Measurements from ENCODE around the gene FKBP3. TPM values are rescaled to one million over a fixed set of nuclear protein-coding genes. Genes with fewer than 3 reads are reported as not detected.

Gene FKBP3
- total and polyA plus RNA-seq, 2 of the 8 experiments (the other 6 are each of a cell fraction or from before 2014, with no cell fraction given), result 36.0 to 149 TPM

DNA sequence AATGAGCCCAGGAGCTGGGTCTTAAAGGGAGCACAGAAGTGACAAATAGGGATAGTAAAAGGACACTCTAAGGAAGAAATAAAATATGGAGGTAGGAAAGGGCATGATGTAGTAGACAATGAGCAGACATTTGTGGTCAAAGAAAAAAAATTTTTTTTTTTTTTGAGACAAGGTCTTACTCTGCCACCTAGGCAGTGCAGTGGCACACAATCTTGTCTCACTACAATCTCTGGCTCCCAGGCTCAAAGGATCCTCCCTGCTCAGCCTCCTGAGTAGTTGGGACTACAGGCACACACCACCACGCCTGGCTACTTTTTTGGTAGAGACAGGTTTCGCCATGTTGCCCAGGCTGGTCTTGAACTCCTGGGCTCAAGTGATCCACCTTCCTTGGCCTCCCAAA, 8.5 kb downstream of the FKBP3 start (continued):
- TF ChIP-seq CHD7 (IDR thresholded peaks at IDR 0.05; ENCODE audit: insufficient replicate concordance, low read length) (no peak), GABPA (IDR thresholded peaks at IDR 0.05; ENCODE audit: borderline replicate concordance, insufficient read depth, low read length) (no peak), CBX5 (IDR thresholded peaks at IDR 0.05; ENCODE audit: low read depth, low read length) (no peak), KDM4A (IDR thresholded peaks at IDR 0.05; ENCODE audit: low read depth, low read length, severe bottlenecking) (no peak), SP1 (IDR thresholded peaks at IDR 0.05; ENCODE audit: low read depth, low read length) (no peak), POU5F1 (IDR thresholded peaks at IDR 0.05; ENCODE audit: low read depth, low read length) (no peak), FOSL1 (IDR thresholded peaks at IDR 0.05; ENCODE audit: insufficient read depth, low read depth, low read length) (no peak)
- TF ChIP-seq, protein P1, sequence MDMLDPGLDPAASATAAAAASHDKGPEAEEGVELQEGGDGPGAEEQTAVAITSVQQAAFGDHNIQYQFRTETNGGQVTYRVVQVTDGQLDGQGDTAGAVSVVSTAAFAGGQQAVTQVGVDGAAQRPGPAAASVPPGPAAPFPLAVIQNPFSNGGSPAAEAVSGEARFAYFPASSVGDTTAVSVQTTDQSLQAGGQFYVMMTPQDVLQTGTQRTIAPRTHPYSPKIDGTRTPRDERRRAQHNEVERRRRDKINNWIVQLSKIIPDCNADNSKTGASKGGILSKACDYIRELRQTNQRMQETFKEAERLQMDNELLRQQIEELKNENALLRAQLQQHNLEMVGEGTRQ (IDR thresholded peaks at IDR 0.05; ENCODE audit: low read length), result no peak
- TF ChIP-seq, protein P2, sequence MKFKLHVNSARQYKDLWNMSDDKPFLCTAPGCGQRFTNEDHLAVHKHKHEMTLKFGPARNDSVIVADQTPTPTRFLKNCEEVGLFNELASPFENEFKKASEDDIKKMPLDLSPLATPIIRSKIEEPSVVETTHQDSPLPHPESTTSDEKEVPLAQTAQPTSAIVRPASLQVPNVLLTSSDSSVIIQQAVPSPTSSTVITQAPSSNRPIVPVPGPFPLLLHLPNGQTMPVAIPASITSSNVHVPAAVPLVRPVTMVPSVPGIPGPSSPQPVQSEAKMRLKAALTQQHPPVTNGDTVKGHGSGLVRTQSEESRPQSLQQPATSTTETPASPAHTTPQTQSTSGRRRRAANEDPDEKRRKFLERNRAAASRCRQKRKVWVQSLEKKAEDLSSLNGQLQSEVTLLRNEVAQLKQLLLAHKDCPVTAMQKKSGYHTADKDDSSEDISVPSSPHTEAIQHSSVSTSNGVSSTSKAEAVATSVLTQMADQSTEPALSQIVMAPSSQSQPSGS (IDR thresholded peaks at IDR 0.05; ENCODE audit: low read length), result no peak

Data from H1 (cell line).